ENCODE results near the gene MAP1B. TPM values are rescaled to one million over a fixed set of nuclear protein-coding genes. Genes with fewer than 3 reads are reported as not detected.

The MAP1B gene
- polyA plus RNA-seq, 2 of the 4 experiments (the other 2 are of a cell fraction), result 40.2 to 73.0 TPM

- no peak for TF ChIP-seq EHMT2 (IDR thresholded peaks at IDR 0.05; ENCODE audit: low read depth)
- TF ChIP-seq CBX2 (IDR thresholded peaks at IDR 0.05; ENCODE audit: borderline replicate concordance, low read depth), result no peak
- TF ChIP-seq HOXB13 (CRISPR knock-in tag; IDR thresholded peaks at IDR 0.05; ENCODE audit: low read depth), result no peak
- no peak for TF ChIP-seq POLR2AphosphoS2 (conservative IDR thresholded peaks at IDR 0.05; ENCODE audit: low read length)
- TF ChIP-seq POLR2A (IDR thresholded peaks at IDR 0.05; ENCODE audit: low read length), result no peak
- TF ChIP-seq CEBPB (IDR thresholded peaks at IDR 0.05), result no peak
- no peak for TF ChIP-seq TFCP2L1 (CRISPR knock-in tag; IDR thresholded peaks at IDR 0.05)
- no peak for TF ChIP-seq NPAS2 (CRISPR knock-in tag; IDR thresholded peaks at IDR 0.05; ENCODE audit: borderline replicate concordance)
- no peak for TF ChIP-seq RCOR1 (IDR thresholded peaks at IDR 0.05; ENCODE audit: low read depth, low read length)
- no peak for TF ChIP-seq RAD21 (conservative IDR thresholded peaks at IDR 0.05 in 1 of 2, IDR thresholded peaks at IDR 0.05 in 1 of 2)
- TF ChIP-seq SMC3 (IDR thresholded peaks at IDR 0.05), result no peak
- TF ChIP-seq RNF2 (IDR thresholded peaks at IDR 0.05; ENCODE audit: borderline replicate concordance, low read depth), result no peak
- no peak for TF ChIP-seq GATA3 (IDR thresholded peaks at IDR 0.05; ENCODE audit: borderline replicate concordance)
- TF ChIP-seq ZNF302 (CRISPR knock-in tag; IDR thresholded peaks at IDR 0.05), result no peak
- no peak for TF ChIP-seq SREBF2 (IDR thresholded peaks at IDR 0.05)
- no peak for TF ChIP-seq E2F6 (IDR thresholded peaks at IDR 0.05; ENCODE audit: borderline replicate concordance, low read depth)
- no peak for TF ChIP-seq MAFK (IDR thresholded peaks at IDR 0.05; ENCODE audit: partially characterized antibody)
- ChIA-PET POLR2A (interaction anchor here (0.7 to 6.8 kb wide), 7 partner anchors 18 to 200 kb away, joined by 3 to 70 read pairs (median 5); no protein-coding TSS in a partner anchor), CTCF (interaction anchor here (0.8 to 5.9 kb wide), 5 partner anchors 12 to 324 kb away, joined by 3 to 43 read pairs (median 3); no protein-coding TSS in a partner anchor)
- peak; percentile 51 to 65 for ATAC-seq
- Histone ChIP-seq H3K4me1 (peaks cover 41% of the 10 kb centered on the region), H3K27ac (peak overlapping the region; percentile 86 to 96), H3K9me3 (0 out of 3 replicates have a peak, but pooled peaks cover 3% of the 10 kb centered on the region), H3K4me2 (peak overlapping the region; percentile 82), H3K4me3 (peak overlapping the region; percentile 84)
- 2% methylated on average over 9 of the region's 11 CpGs for WGBS (ENCODE audit: missing lambda C conversion rate)
- FAIRE-seq, result no peak
- peak; percentile 35 to 55 for DNase-seq (ENCODE audit: low read depth in 1 of 2, low spot score in 1 of 2)
These were observed 576 bp downstream of the MAP1B start for GRCh38 chr5:72107901-72108201.

GRCh38 chr5:72108202-72109061 lies 1.2 kb downstream of the MAP1B start:
- 0 out of 3 replicates have a peak, but pooled peaks cover 3% of the 10 kb centered on the region for H3K9me3 ChIP-seq
- peak; percentile 61 to 70 for DNase-seq (ENCODE audit: low read depth in 1 of 2, low spot score in 1 of 2)
- ChIA-PET CTCF (interaction anchor here (0.8 to 5.9 kb wide), 11 partner anchors 11 to 325 kb away, joined by 3 to 43 read pairs (median 3); no protein-coding TSS in a partner anchor), POLR2A (interaction anchor here (0.7 to 6.8 kb wide), 7 partner anchors 17 to 200 kb away, joined by 3 to 70 read pairs (median 5); no protein-coding TSS in a partner anchor)
- H3K4me1 ChIP-seq, result peaks cover 47% of the 10 kb centered on the region
- TF ChIP-seq REST (IDR thresholded peaks at IDR 0.05) (peak; percentile 50), SMC3 (IDR thresholded peaks at IDR 0.05) (no peak), HEYL (CRISPR knock-in tag; IDR thresholded peaks at IDR 0.05) (no peak), JUN (IDR thresholded peaks at IDR 0.05) (peak in 1 of 2 experiments; percentile 42; a peak in 2 of 5 replicates), BCL3 (IDR thresholded peaks at IDR 0.05) (0 out of 3 replicates have a peak, but pooled peaks have one; percentile 19), POLR2A (IDR thresholded peaks at IDR 0.05; ENCODE audit: low read length) (peak; percentile 26; the same call in 1 of the 2 replicates), PHF8 (IDR thresholded peaks at IDR 0.05; ENCODE audit: borderline replicate concordance, low read depth) (0 out of 2 replicates have a peak, but pooled peaks have one; percentile 36), MAX (IDR thresholded peaks at IDR 0.05) (peak; percentile 27)
- FAIRE-seq, result no peak
- WGBS (ENCODE audit: missing lambda C conversion rate), result 0% methylated on average over 26 of the region's 72 CpGs
- H3K4me3 ChIP-seq, result peak overlapping the region; percentile 84
- peak overlapping the region; percentile 82 for H3K4me2 ChIP-seq
- peak; percentile 60 to 70 for ATAC-seq
- peak overlapping the region; percentile 86 to 96 for H3K27ac ChIP-seq
